Left lung (tissue), 10 donors: ENCODE results near the gene RASGRF2. TPM values are rescaled to one million over a fixed set of nuclear protein-coding genes. Genes with fewer than 3 reads are reported as not detected.

Experiments
- ATAC-seq: fragments of 200-7000 bp; cut with Tn5 transposase; one replicate; pipeline ENCODE4 v1.9.1; 2020; ENCODE audit warnings: moderate library complexity
- DNase-seq, 4 donors: peaks; one replicate each; pipeline ENCODE4 v3.0.0-alpha.2; 2013 to 2020
- H3K27ac ChIP-seq, 2 donors: fragments of 200-600 bp; sonication (generic) in 1 of 2; one replicate each; pipeline versions ENCODE4 v1.5.0 to v1.8.0; 2020 to 2021
- H3K27me3 ChIP-seq, 2 donors: fragments of 200-600 bp; sonication (generic) in 1 of 2; one replicate each; pipeline versions ENCODE4 v1.5.0 to v1.8.0; 2020 to 2021
- H3K36me3 ChIP-seq, 2 donors: fragments of 200-600 bp; sonication (generic) in 1 of 2; one replicate each; pipeline versions ENCODE4 v1.5.0 to v1.8.0; 2020 to 2021
- H3K4me1 ChIP-seq, 2 donors: fragments of 200-600 bp; one replicate each; pipeline ENCODE4 v1.8.0; 2021
- H3K4me3 ChIP-seq, 2 donors: fragments of 200-600 bp; sonication (generic) in 1 of 2; one replicate each; pipeline versions ENCODE4 v1.5.0 to v1.8.0; 2020 to 2021; ENCODE audit warnings: mild to moderate bottlenecking in 1 of 2
- H3K9me3 ChIP-seq, 2 donors: fragments of 200-600 bp; sonication (generic) in 1 of 2; one replicate each; pipeline versions ENCODE4 v1.5.0 to v1.8.0; 2020 to 2021
- intact Hi-C, 2 donors: fragments of 100-400 bp; cut with DNase I; formaldehyde crosslinking; loops; one replicate each; pipeline versions ENCODE4 v1.11.2 to v1.14.2; 2022
- polyA plus RNA-seq, 6 donors: library from polyadenylated mRNA; unstranded; fragments of 120-200 nt; gene quantifications; one replicate each; pipeline ENCODE4 v1.2.1, GENCODE V29; 2013; ENCODE audit not compliant: insufficient read length in 6 of 6
- total RNA-seq, 2 donors: library from RNA; stranded (reverse); fragmentation: NEBNext Ultra II Directional; extraction: Animal tissue kit (Norgen Biotek cat#: 25700); gene quantifications; one replicate each; pipeline ENCODE4 v1.2.1, GENCODE V29; 2021
- TF ChIP-seq, protein P1 (sequence below), 2 donors: fragments of 200-600 bp; sonication (generic) in 1 of 2; IDR thresholded peaks; one replicate each; pipeline versions ENCODE4 v1.5.0 to v1.8.0; 2021; ENCODE audit warnings: antibody characterized with exemption in 2 of 2
- donor health status: DM: no; HTN: yes; CAD: no.
- donor health status: DM: no; HTN: no; CAD: no.

RASGRF2 gene
- total and polyA plus RNA-seq, 8 donors: 1.3 to 7.5 (median 2.8) TPM

DNA sequence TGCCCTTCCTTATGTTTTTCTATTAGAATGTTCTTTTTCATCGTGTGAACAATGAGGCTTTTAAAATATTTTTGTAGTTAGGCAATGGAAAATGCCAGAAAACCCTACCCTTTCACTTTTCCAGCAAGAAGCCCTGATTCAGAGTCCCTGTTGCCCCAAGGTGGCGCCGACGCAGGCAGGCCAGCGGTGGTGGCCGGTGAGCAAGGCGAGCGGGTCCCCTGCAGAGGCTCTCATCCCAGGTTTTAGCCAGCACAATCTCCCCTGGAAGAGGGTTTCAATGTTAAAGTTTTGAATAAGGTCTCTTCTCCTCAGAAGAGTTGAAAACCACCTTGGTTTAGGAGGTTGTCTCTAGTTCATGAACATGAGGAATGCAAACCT lies 232.2 kb downstream of the RASGRF2 start:
- Histone ChIP-seq H3K4me1 (peaks cover 4 to 7% of the 10 kb centered on the region in 2 donors), H3K36me3 (no peaks in the 10 kb centered on the region), H3K9me3 (no peaks in the 10 kb centered on the region), H3K27me3 (no peaks in the 10 kb centered on the region), H3K27ac (no peak overlapping the region), H3K4me3 (no peak overlapping the region)
- intact Hi-C loops: no loop called here
- TF ChIP-seq, protein P1, sequence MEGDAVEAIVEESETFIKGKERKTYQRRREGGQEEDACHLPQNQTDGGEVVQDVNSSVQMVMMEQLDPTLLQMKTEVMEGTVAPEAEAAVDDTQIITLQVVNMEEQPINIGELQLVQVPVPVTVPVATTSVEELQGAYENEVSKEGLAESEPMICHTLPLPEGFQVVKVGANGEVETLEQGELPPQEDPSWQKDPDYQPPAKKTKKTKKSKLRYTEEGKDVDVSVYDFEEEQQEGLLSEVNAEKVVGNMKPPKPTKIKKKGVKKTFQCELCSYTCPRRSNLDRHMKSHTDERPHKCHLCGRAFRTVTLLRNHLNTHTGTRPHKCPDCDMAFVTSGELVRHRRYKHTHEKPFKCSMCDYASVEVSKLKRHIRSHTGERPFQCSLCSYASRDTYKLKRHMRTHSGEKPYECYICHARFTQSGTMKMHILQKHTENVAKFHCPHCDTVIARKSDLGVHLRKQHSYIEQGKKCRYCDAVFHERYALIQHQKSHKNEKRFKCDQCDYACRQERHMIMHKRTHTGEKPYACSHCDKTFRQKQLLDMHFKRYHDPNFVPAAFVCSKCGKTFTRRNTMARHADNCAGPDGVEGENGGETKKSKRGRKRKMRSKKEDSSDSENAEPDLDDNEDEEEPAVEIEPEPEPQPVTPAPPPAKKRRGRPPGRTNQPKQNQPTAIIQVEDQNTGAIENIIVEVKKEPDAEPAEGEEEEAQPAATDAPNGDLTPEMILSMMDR (IDR thresholded peaks at IDR 0.05): no peak
- ATAC-seq (no peak), DNase-seq (no peak)

DNA sequence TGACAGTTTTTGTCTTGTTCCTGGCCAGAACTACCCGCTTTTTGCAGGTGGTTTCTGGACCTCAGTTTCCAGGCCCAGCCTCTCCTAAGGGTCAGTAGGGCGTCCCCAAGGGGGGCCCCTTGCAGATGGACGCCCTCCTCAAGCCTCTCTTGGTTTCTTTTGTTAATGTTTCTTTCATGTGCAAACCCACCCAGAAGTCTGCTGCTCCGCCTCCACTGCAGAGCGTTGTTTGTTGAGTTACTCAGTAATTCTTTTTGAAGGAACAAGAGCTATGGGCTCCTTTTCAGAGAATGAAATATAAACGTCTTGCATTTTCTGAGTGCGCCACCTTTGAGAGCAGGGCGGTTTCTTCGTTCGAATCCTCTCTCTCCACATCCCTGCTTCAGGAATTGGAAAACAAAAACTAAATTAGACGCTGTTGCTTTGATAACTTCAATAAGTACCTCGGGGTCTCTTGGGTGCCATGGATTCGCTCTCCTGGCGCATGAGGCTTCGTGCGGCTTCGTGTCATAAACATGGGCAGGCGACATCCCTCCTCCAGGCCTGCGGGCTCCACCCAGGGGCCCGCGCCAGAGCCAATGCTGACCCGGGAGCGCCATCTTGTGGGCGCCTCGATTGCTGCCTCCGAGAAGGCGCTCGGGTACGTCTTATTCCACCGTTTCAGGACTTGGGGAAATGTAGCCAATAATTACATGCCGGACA lies 234.6 kb downstream of the RASGRF2 start:
- TF ChIP-seq, protein P1 (IDR thresholded peaks at IDR 0.05): peak; percentile 83 to 90
- no peaks in the 10 kb centered on the region for H3K36me3 ChIP-seq
- H3K27me3 ChIP-seq: no peaks in the 10 kb centered on the region
- intact Hi-C loops: no loop called here
- peaks cover 4 to 7% of the 10 kb centered on the region in 2 donors for H3K4me1 ChIP-seq
- H3K9me3 ChIP-seq: no peaks in the 10 kb centered on the region
- ATAC-seq (peak; percentile 100), DNase-seq (peak; percentile 74 to 92 (median 84))
- no peak overlapping the region for H3K4me3 ChIP-seq
- no peak overlapping the region for H3K27ac ChIP-seq

GRCh38 chr5:81195335-81195929 lies 235.3 kb downstream of the RASGRF2 start:
- ATAC-seq: no peak
- Histone ChIP-seq H3K27ac (no peak overlapping the region), H3K27me3 (no peaks in the 10 kb centered on the region), H3K4me1 (peaks cover 4 to 7% of the 10 kb centered on the region in 2 donors), H3K36me3 (no peaks in the 10 kb centered on the region), H3K9me3 (no peaks in the 10 kb centered on the region), H3K4me3 (no peak overlapping the region)
- TF ChIP-seq, protein P1 (IDR thresholded peaks at IDR 0.05): no peak
- intact Hi-C loops: no loop called here
- no peak for DNase-seq

GRCh38 chr5:81202655-81203054 lies 242.5 kb downstream of the RASGRF2 start:
- TF ChIP-seq, protein P1 (IDR thresholded peaks at IDR 0.05): no peak
- no peak for ATAC-seq
- Histone ChIP-seq H3K9me3 (no peaks in the 10 kb centered on the region), H3K4me1 (no peaks in the 10 kb centered on the region), H3K27me3 (no peaks in the 10 kb centered on the region), H3K27ac (no peak overlapping the region), H3K36me3 (no peaks in the 10 kb centered on the region), H3K4me3 (no peak overlapping the region)
- peak in 1 of 4 donors; percentile 19 for DNase-seq
- intact Hi-C loops: no loop called here

GRCh38 chr5:81203729-81204128 lies 243.6 kb downstream of the RASGRF2 start:
- H3K27me3 ChIP-seq: no peaks in the 10 kb centered on the region
- DNase-seq (no peak), ATAC-seq (no peak)
- H3K4me3 ChIP-seq: no peak overlapping the region
- TF ChIP-seq, protein P1 (IDR thresholded peaks at IDR 0.05): no peak
- no peak overlapping the region for H3K27ac ChIP-seq
- intact Hi-C loops: no loop called here
- H3K36me3 ChIP-seq: no peaks in the 10 kb centered on the region
- H3K4me1 ChIP-seq: no peaks in the 10 kb centered on the region
- H3K9me3 ChIP-seq: no peaks in the 10 kb centered on the region
